Measurements from ENCODE around the gene TMEM98.
"Not testable (repeated sequence)": the region's sequence is repeated elsewhere in the genome, so short reads cannot be mapped to it uniquely, and the experiment has no call there.

Gene TMEM98

GRCh38 chr17:32943647-32944191 is 15.8 kb downstream of the TMEM98 start:
- no peak for DNase-seq (ENCODE audit: low spot score)

- DNase-seq (ENCODE audit: low spot score) = no peak
Measured at GRCh38 chr17:32944248-32945020, 16.5 kb downstream of the TMEM98 start.

GRCh38 chr17:32946375-32947135 is 18.6 kb downstream of the TMEM98 start:
- DNase-seq (ENCODE audit: low spot score) = no peak

GRCh38 chr17:32947736-32948135 is 19.8 kb downstream of the TMEM98 start:
- no peak for DNase-seq (ENCODE audit: low spot score)

GRCh38 chr17:32949181-32949580 is 21.2 kb downstream of the TMEM98 start:
- no peak for DNase-seq (ENCODE audit: low spot score)

GRCh38 chr17:32952491-32952890 is 24.5 kb downstream of the TMEM98 start:
- not testable (repeated sequence) for DNase-seq (ENCODE audit: low spot score)

- no peak for DNase-seq (ENCODE audit: low spot score)
Measured at GRCh38 chr17:32953045-32953444, 25.1 kb downstream of the TMEM98 start.

- no peak for DNase-seq (ENCODE audit: low spot score)
Measured at GRCh38 chr17:32953857-32954256, 25.9 kb downstream of the TMEM98 start.

- no peak for DNase-seq (ENCODE audit: low spot score)
Measured at GRCh38 chr17:32954477-32954876, 26.5 kb downstream of the TMEM98 start.

GRCh38 chr17:32955155-32955554 is 27.2 kb downstream of the TMEM98 start:
- no peak for DNase-seq (ENCODE audit: low spot score)

- DNase-seq (ENCODE audit: low spot score) = no peak
Measured at GRCh38 chr17:32956240-32956970, 28.5 kb downstream of the TMEM98 start.

GRCh38 chr17:32958418-32958817 is 30.5 kb downstream of the TMEM98 start:
- no peak for DNase-seq (ENCODE audit: low spot score)

GRCh38 chr17:32960815-32961214 is 32.9 kb downstream of the TMEM98 start:
- no peak for DNase-seq (ENCODE audit: low spot score)

- no peak for DNase-seq (ENCODE audit: low spot score)
Measured at GRCh38 chr17:32962320-32962711, 34.4 kb downstream of the TMEM98 start.

- no peak for DNase-seq (ENCODE audit: low spot score)
Measured at GRCh38 chr17:32964541-32964940, 36.6 kb downstream of the TMEM98 start.

GRCh38 chr17:32969231-32969630 is 41.3 kb downstream of the TMEM98 start:
- not testable (repeated sequence) for DNase-seq (ENCODE audit: low spot score)

- DNase-seq (ENCODE audit: low spot score) = no peak
Measured at GRCh38 chr17:32970281-32970680, 42.3 kb downstream of the TMEM98 start.

GRCh38 chr17:32971171-32971570 is 43.2 kb downstream of the TMEM98 start:
- no peak for DNase-seq (ENCODE audit: low spot score)

GRCh38 chr17:32976131-32976530 is 48.2 kb downstream of the TMEM98 start:
- DNase-seq (ENCODE audit: low spot score) = no peak

- DNase-seq (ENCODE audit: low spot score) = no peak
Measured at GRCh38 chr17:32976605-32977004, 48.7 kb downstream of the TMEM98 start.

GRCh38 chr17:32980230-32980629 is 52.3 kb downstream of the TMEM98 start:
- no peak for DNase-seq (ENCODE audit: low spot score)

GRCh38 chr17:32981611-32982010 is 53.7 kb downstream of the TMEM98 start:
- not testable (repeated sequence) for DNase-seq (ENCODE audit: low spot score)

Data from COLO829 (cell line).